Medulla oblongata (tissue), 1 donor: Measurements from ENCODE around the gene TFE3.

Experiments used
- DNase-seq: peaks from one replicate; pipeline ENCODE4 v3.0.0-alpha.2; 2015; ENCODE audit errors: extremely low spot score

Gene TFE3

GRCh38 chrX:49043220-49043986 is at the start of gene TFE3:
TFE3 (minus strand) TSS chrX:49043357; CDS start chrX:49043226, 131 bp downstream.
- peak; percentile 98 for DNase-seq

- DNase-seq, result no peak
Observed at GRCh38 chrX:49089553-49089952, 46.4 kb upstream of the TFE3 start.

- DNase-seq, result no peak
Observed at GRCh38 chrX:49082271-49082871, 39.2 kb upstream of the TFE3 start.

GRCh38 chrX:49079489-49080428 is 36.6 kb upstream of the TFE3 start, which contains the start of gene WDR45:
WDR45 (minus strand) TSS chrX:49079887; CDS start chrX:49078095, 1,792 bp downstream.
- peak; percentile 76 for DNase-seq

- DNase-seq, result no peak
Observed at GRCh38 chrX:49077941-49078340, 34.8 kb upstream of the TFE3 start.

- no peak for DNase-seq
Observed at GRCh38 chrX:49075347-49075746, 32.2 kb upstream of the TFE3 start.

GRCh38 chrX:49073601-49074575 is 30.7 kb upstream of the TFE3 start, which contains the start of gene PRAF2:
PRAF2 (minus strand) TSS chrX:49074002; CDS start chrX:49073987, 15 bp downstream.
- peak; percentile 93 for DNase-seq

GRCh38 chrX:49072712-49073095 is 29.5 kb upstream of the TFE3 start:
- no peak for DNase-seq

GRCh38 chrX:49071877-49072711 is 28.9 kb upstream of the TFE3 start:
- peak; percentile 7 for DNase-seq

- no peak for DNase-seq
Observed at GRCh38 chrX:49070988-49071387, 27.8 kb upstream of the TFE3 start.

- DNase-seq, result no peak
Observed at GRCh38 chrX:49069038-49069437, 25.9 kb upstream of the TFE3 start.

GRCh38 chrX:49067285-49068120 is 24.3 kb upstream of the TFE3 start:
- DNase-seq, result no peak

- DNase-seq, result no peak
Observed at GRCh38 chrX:49066690-49067089, 23.5 kb upstream of the TFE3 start.

GRCh38 chrX:49066278-49066677 is 23.1 kb upstream of the TFE3 start:
- DNase-seq, result no peak

GRCh38 chrX:49064735-49065134 is 21.6 kb upstream of the TFE3 start:
- no peak for DNase-seq

GRCh38 chrX:49064303-49064702 is 21.1 kb upstream of the TFE3 start:
- DNase-seq, result no peak

GRCh38 chrX:49063715-49064114 is 20.6 kb upstream of the TFE3 start:
- no peak for DNase-seq

GRCh38 chrX:49061916-49062315 is 18.8 kb upstream of the TFE3 start:
- DNase-seq, result no peak

GRCh38 chrX:49061490-49061889 is 18.3 kb upstream of the TFE3 start:
- no peak for DNase-seq
